HG03342 (cell line): ENCODE measurements around the gene UBE2E1.
"Not testable (repeated sequence)": the region's sequence is repeated elsewhere in the genome, so short reads cannot be mapped to it uniquely, and the experiment has no call there.

Experiments used
- ATAC-seq: cut with Tn5 transposase; IDR thresholded peaks from one replicate; pipeline ENCODE4 v1.9.1; 2021; ENCODE audit warnings: mild to moderate bottlenecking, moderate library complexity; ENCODE audit not compliant: unreplicated experiment

Gene UBE2E1

GRCh38 chr3:23875113-23875725 lies 69.5 kb downstream of the UBE2E1 start:
- ATAC-seq: no peak

- ATAC-seq: no peak
Observed at GRCh38 chr3:23876923-23877322, 71.2 kb downstream of the UBE2E1 start.

GRCh38 chr3:23877329-23877980 lies 71.7 kb downstream of the UBE2E1 start:
- ATAC-seq: no peak

- ATAC-seq: no peak
Observed at GRCh38 chr3:23879485-23879884, 73.7 kb downstream of the UBE2E1 start.

- no peak for ATAC-seq
Observed at GRCh38 chr3:23880703-23881339, 75.1 kb downstream of the UBE2E1 start.

GRCh38 chr3:23881993-23882392 lies 76.2 kb downstream of the UBE2E1 start:
- not testable (repeated sequence) for ATAC-seq

- ATAC-seq: no peak
Observed at GRCh38 chr3:23882487-23882918, 76.7 kb downstream of the UBE2E1 start.

GRCh38 chr3:23884481-23884880 lies 78.7 kb downstream of the UBE2E1 start:
- no peak for ATAC-seq

- ATAC-seq: no peak
Observed at GRCh38 chr3:23885210-23885609, 79.5 kb downstream of the UBE2E1 start.

- ATAC-seq: no peak
Observed at GRCh38 chr3:23886311-23886710, 80.6 kb downstream of the UBE2E1 start.

GRCh38 chr3:23888617-23889228 lies 83.0 kb downstream of the UBE2E1 start:
- ATAC-seq: no peak

GRCh38 chr3:23889386-23889785 lies 83.6 kb downstream of the UBE2E1 start:
- ATAC-seq: no peak

GRCh38 chr3:23889950-23890349 lies 84.2 kb downstream of the UBE2E1 start:
- ATAC-seq: no peak

- no peak for ATAC-seq
Observed at GRCh38 chr3:23894254-23895061, 88.7 kb downstream of the UBE2E1 start.

- ATAC-seq: no peak
Observed at GRCh38 chr3:23895181-23895580, 89.4 kb downstream of the UBE2E1 start.

- no peak for ATAC-seq
Observed at GRCh38 chr3:23900744-23901143, 95.0 kb downstream of the UBE2E1 start.

GRCh38 chr3:23904545-23904944 lies 98.8 kb downstream of the UBE2E1 start:
- ATAC-seq: no peak

- no peak for ATAC-seq
Observed at GRCh38 chr3:23909341-23909740, 103.6 kb downstream of the UBE2E1 start.

- no peak for ATAC-seq
Observed at GRCh38 chr3:23911397-23911796, 105.6 kb downstream of the UBE2E1 start.

GRCh38 chr3:23912335-23912734 lies 106.6 kb downstream of the UBE2E1 start:
- not testable (repeated sequence) for ATAC-seq

- no peak for ATAC-seq
Observed at GRCh38 chr3:23913182-23913581, 107.4 kb downstream of the UBE2E1 start.
